Cardiac muscle cell (in vitro differentiated cells and primary cell): ENCODE data around the gene CUEDC1. TPM values are rescaled to one million over a fixed set of nuclear protein-coding genes. Genes with fewer than 3 reads are reported as not detected.
A peak's percentile ranks its signal among the peaks of the same experiment; 100 is the strongest.

Experiments used
- DNase-seq, 2 donors: peaks; one replicate each; pipeline versions ENCODE4 v3.0.0 to v3.0.0-alpha.2; 2010 to 2017; ENCODE audit warnings: low read depth in 1 of 2, low spot score in 1 of 2
- H3K27ac ChIP-seq: fragments of 200-600 bp; sonication (generic); 2 replicates; pipeline ENCODE4 v1.5.1; 2016
- H3K27me3 ChIP-seq: fragments of 200-600 bp; sonication (generic); 2 replicates; pipeline ENCODE4 v1.6.0; 2016; ENCODE audit warnings: control low read depth
- H3K36me3 ChIP-seq: fragments of 200-600 bp; sonication (generic); 2 replicates; pipeline ENCODE4 v1.5.1; 2016; ENCODE audit warnings: control low read depth
- H3K4me1 ChIP-seq: fragments of 200-600 bp; sonication (generic); 2 replicates; pipeline ENCODE4 v1.8.1; 2017; ENCODE audit warnings: low read depth, mild to moderate bottlenecking, mixed run types
- H3K4me3 ChIP-seq: fragments of 200-600 bp; sonication (generic); 2 replicates; pipeline ENCODE4 v1.5.1; 2016; ENCODE audit warnings: mild to moderate bottlenecking
- H3K9me3 ChIP-seq: fragments of 200-600 bp; sonication (generic); 2 replicates; pipeline ENCODE4 v1.5.1; 2017; ENCODE audit warnings: low read depth, mild to moderate bottlenecking, control low read depth
- CTCF ChIP-seq: IDR thresholded peaks from 2 replicates; pipeline ENCODE4 v1.5.1; 2012; ENCODE audit warnings: low read depth, mild to moderate bottlenecking, low read length
- polyA plus RNA-seq: library from polyadenylated mRNA; unstranded; fragments of >200 nt; fragmentation: Nextera tagmentation; extraction: Ambion mirVana; gene quantifications from 2 replicates; pipeline ENCODE4 v1.2.1, GENCODE V29; 2016
- total RNA-seq: library from RNA; depleted of rRNA; stranded (reverse); fragments of >200 nt; gene quantifications from 2 replicates; pipeline ENCODE4 v1.2.3, GENCODE V29; 2016

The CUEDC1 gene
- total and polyA plus RNA-seq, 2 experiments from 2014 or later, result 10.9 to 18.3 TPM

GRCh38 chr17:57892146-57892819 lies 62.9 kb downstream of the CUEDC1 start:
- H3K27ac ChIP-seq, result peak overlapping the region; percentile 91
- TF ChIP-seq CTCF, result peak; percentile 100
- H3K9me3 ChIP-seq, result no peaks in the 10 kb centered on the region
- H3K4me3 ChIP-seq, result no peak overlapping the region
- no peaks in the 10 kb centered on the region for H3K27me3 ChIP-seq
- DNase-seq, result peak; percentile 83 to 94
- H3K36me3 ChIP-seq, result no peaks in the 10 kb centered on the region
- peaks cover 11% of the 10 kb centered on the region for H3K4me1 ChIP-seq

- no peak for TF ChIP-seq CTCF
- Histone ChIP-seq H3K4me3 (no peak overlapping the region), H3K27me3 (no peaks in the 10 kb centered on the region), H3K9me3 (no peaks in the 10 kb centered on the region), H3K36me3 (no peaks in the 10 kb centered on the region), H3K27ac (peak overlapping the region; percentile 10), H3K4me1 (peaks cover 11% of the 10 kb centered on the region)
- DNase-seq, result no peak
Measured at GRCh38 chr17:57890857-57891232, 64.4 kb downstream of the CUEDC1 start.

GRCh38 chr17:57889892-57890856 lies 65.0 kb downstream of the CUEDC1 start:
- DNase-seq, result peak in 1 of 2 donors; percentile 88
- H3K4me1 ChIP-seq, result peaks cover 11% of the 10 kb centered on the region
- no peak overlapping the region for H3K4me3 ChIP-seq
- H3K36me3 ChIP-seq, result no peaks in the 10 kb centered on the region
- H3K27me3 ChIP-seq, result no peaks in the 10 kb centered on the region
- H3K27ac ChIP-seq, result peak overlapping the region; percentile 10
- TF ChIP-seq CTCF, result peak; percentile 12
- H3K9me3 ChIP-seq, result no peaks in the 10 kb centered on the region

GRCh38 chr17:57889252-57889651 lies 66.0 kb downstream of the CUEDC1 start:
- Histone ChIP-seq H3K27ac (no peak overlapping the region), H3K9me3 (no peaks in the 10 kb centered on the region), H3K36me3 (no peaks in the 10 kb centered on the region), H3K27me3 (no peaks in the 10 kb centered on the region), H3K4me3 (no peak overlapping the region), H3K4me1 (peaks cover 11% of the 10 kb centered on the region)
- TF ChIP-seq CTCF, result no peak
- no peak for DNase-seq

DNA sequence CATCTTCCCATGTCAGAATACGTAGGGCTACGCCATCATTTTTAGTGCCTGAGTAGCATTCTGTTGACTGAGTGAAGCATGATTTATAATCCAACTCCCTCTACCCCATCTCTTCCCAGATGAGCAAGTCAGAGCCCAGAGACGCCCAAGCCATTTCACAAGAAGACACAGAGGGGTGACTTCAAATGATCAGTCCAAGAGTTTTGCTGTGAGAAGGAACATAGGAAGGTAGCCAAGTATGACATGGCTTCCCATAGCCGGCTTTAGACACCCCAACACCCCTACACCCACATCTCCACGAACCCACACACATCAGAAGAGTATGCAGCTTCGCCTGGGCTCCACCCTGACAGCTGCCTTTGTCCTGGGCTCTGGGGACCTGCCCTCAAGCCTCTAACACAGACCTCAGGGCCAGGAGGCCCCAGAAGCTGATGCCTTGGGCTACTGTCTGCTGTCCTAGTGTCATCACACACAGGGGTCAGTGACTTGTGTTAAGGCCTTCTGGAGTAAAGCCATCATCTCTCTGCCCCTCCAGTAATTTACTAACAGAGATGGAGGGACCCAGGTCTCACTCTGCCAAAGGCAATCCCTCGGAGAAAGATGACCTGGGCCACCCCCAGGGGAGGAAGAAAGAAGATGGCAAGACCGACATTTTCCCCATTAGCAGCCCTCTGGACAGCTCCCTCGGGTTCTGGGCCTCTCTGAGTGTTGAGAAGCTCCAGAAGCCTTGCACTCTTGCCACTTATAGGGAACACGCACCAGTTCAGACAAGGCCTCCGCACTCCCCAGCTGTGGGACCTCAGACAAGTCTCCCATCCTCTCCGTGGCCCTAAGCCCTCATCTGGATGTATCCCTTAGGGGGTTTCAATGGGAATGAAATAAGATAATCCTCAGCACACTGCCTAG lies 66.6 kb downstream of the CUEDC1 start:
- no peaks in the 10 kb centered on the region for H3K27me3 ChIP-seq
- no peak overlapping the region for H3K4me3 ChIP-seq
- H3K27ac ChIP-seq, result no peak overlapping the region
- no peak for TF ChIP-seq CTCF
- peaks cover 10% of the 10 kb centered on the region for H3K4me1 ChIP-seq
- no peaks in the 10 kb centered on the region for H3K9me3 ChIP-seq
- no peaks in the 10 kb centered on the region for H3K36me3 ChIP-seq
- no peak for DNase-seq
